CD1c-positive myeloid dendritic cell (primary cell): ENCODE measurements around the gene RGL3.

Experiments used
- DNase-seq: peaks from one replicate; pipeline ENCODE4 v3.0.0-alpha.2; 2016; ENCODE audit errors: extremely low spot score

RGL3 gene

DNA sequence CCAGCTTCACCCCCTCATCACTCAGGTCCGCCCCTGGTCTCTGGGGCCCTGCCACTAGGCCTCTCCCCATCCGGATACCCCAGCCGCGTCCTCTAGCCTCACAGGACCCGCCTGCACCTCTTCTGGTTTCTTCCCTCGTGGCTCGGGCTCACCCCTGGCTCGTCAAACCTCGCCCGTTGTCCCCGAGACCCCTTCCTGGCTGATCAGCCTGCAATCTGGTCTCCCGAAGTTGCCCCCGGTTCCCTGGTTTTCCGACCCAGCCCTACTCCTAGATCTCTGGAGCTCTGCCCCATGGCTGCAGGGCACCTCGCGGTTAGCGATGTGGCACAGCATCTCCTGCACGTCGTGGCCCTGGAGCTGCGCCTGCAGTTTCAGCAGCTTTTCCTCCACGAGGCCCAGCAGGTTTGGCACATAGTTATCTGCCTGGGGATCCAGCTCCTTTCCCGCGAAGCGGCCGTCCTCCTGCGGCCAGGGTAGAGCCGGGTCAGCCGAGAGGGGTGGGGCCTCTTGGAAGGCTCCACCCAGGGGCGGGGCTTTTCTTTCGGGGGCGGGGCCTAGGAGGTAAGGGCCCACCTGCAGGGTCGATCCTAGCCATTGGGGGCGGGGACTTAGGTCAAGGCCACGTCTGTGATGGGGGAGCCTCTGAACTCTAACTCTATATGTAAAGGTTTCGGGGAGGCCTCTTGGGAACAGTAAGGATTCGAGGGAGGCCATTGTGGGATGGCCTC is 2.4 kb upstream of the RGL3 start:
- DNase-seq, result peak; percentile 31

DNA sequence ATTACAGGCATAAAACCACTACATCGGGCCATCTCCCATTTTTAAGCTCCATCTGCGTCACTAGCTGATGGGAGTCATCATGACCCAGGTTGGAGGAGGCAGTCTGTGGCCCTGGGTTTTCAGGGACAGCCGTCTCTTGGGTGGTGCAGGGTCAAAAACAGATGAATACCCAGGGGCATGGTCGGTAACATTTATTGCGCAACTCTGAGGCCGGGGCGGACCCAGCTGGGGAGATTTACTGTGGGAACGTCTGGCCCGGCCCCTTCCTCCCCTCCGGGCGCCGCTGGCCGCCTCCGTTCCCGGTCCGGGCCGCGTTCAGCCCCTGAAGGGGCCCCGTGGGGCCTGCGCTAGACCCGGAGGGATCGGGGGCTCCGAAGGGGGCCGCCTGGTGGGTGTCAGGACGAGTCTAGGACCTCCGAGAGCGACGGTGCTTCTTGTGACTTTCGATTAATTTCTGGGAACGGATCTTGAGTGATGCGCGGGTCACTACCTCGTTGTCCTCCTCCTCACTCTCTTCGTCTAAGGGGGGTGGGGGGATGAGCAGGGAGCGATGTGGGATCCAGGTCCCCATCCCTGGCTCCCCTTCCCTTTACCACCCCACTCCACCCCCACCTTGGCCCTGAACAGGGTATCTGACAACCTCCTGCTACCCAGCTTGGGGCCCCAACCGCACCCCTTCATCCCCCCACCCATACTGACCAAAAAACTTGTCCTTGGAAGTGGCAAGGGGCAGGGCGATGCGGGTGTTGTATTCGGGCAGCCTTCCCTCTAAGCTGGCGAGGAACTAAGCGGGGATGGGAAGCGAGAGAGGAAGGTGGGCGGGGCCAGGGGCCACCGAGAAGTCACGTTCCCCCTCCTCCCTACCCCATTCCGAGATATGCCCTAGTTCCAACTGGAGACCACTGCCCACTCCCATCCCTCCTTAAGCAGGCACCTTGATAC is 1.6 kb upstream of the RGL3 start:
- peak; percentile 40 for DNase-seq

DNA sequence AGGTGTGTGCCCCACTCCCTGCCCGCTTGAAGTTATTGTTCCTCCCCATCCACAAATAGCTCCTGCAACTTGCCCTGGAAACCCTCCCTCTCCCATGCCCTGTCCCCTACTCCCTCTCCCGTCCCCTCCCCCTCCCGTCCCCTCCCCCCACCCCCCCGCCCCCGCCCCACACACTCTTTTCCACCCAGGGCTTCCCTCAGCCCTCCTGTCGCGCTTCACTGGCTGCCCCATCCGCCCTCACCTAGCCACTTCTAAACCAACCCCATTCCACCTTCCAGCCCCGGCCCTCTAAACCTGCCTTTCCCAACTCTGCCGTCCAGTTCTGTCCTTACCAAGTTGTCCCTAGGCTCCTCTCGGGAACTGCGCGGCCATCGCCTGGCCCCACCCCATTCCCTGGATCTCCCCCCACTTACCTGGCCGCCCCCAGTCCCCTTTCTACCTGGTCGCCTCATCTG is 993 bp downstream of the RGL3 start:
- no peak for DNase-seq

GRCh38 chr19:11416346-11417052 is 2.6 kb downstream of the RGL3 start:
- no peak for DNase-seq

DNA sequence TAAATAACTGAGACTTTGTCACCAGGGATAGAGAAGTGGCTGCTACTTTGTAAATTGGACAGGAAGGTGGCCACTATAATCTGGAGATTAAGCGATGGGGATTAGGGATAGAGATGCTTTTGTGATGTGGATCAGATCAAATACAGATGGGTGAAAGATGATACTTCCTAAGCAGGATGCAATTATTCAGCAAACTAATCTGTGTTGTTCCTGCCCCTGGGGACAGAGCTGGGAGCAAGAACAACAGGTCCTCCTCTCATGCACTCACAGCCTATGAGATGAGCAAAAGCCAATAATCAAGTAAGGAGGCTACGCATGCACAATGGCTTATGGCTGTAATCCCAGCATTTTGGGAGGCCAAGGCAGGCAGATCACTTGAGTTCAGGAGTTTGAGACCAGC is 4.6 kb downstream of the RGL3 start:
- DNase-seq, result no peak

- DNase-seq, result no peak
Observed at GRCh38 chr19:11410682-11411081, 8.4 kb downstream of the RGL3 start.

GRCh38 chr19:11408591-11408990 is 10.5 kb downstream of the RGL3 start:
- no peak for DNase-seq

DNA sequence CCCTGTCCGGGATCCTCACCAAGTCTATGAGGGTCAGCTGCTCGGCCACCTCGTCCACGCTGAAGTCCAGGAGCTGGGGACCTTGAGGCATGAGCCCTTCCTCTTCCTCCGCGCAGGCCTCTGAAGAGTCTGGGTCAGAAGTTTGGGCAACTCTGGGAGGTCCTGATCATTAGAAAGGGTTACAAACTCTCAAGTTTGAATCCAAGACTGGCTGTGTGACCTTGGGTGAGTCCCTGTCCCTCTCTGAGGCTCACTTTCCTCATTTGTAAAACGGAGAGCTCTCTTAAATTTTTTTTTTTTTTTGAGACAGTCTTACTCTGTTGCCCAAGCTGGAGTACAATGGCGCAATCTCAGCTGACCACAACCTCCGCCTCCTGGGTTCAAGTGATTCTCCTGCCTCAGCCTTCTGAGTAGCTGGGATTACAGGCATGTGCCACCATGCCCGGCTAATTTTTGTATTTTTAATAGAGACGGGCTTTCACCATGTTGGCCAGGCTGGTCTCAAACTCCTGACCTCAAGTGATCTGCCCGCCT is 12.3 kb downstream of the RGL3 start:
- DNase-seq, result peak; percentile 15

GRCh38 chr19:11405846-11406643 is 13.1 kb downstream of the RGL3 start:
- DNase-seq, result no peak

DNA sequence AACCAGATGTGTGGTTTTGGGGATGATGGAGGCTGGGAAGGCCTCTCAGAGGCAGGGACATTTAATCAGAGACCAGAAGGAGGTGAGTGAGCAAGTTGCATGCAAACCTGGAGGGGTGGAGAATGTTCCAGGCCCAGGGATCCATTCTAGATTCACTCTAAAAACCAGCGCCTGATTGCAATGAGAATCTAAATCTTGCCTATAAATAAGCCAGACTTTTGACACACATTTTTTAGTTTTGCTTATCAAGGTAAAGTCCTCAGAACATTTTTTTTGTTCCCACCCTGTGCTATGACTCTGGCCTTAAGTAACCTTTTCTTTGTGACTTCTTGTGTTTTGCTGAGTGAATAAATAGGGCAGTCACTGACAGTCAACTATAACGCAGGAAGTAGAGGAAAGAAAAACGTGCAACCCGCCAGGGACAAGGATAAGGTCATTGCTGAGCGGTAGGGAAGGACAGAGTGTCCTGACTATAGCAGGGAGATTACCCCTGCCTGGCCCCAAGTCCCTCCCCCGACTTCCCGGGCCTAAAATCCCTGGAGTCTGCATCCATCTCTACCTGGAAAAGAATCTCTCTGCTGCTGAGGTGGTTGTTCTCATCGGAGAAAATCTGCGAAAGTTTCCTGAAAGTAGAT is 14.4 kb downstream of the RGL3 start:
- no peak for DNase-seq

GRCh38 chr19:11401808-11402543 is 17.1 kb downstream of the RGL3 start:
- DNase-seq, result no peak

GRCh38 chr19:11400798-11401197 is 18.3 kb downstream of the RGL3 start:
- DNase-seq, result no peak

DNA sequence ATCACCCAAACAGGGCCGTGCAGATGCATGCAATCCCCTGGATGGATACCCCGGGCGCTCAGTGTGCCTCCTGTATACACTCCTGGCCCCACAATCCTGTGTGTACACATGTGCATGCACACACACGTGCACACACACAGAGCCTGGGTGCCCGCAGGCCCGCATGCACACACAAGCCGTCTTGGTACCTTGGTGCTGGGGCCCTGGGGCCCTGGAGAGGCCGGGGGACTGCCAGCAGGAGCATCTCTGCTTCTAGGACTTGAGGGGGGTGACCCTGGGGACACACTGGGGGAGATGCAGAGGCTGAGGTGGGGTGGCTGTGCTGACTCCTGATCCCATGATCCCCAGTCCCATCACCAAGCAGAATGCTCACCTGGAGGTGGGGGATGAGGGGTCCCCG is 19.4 kb downstream of the RGL3 start:
- no peak for DNase-seq

GRCh38 chr19:11397089-11397610 is 22.0 kb downstream of the RGL3 start:
- no peak for DNase-seq

GRCh38 chr19:11390933-11391680 is 28.0 kb downstream of the RGL3 start:
- no peak for DNase-seq

DNA sequence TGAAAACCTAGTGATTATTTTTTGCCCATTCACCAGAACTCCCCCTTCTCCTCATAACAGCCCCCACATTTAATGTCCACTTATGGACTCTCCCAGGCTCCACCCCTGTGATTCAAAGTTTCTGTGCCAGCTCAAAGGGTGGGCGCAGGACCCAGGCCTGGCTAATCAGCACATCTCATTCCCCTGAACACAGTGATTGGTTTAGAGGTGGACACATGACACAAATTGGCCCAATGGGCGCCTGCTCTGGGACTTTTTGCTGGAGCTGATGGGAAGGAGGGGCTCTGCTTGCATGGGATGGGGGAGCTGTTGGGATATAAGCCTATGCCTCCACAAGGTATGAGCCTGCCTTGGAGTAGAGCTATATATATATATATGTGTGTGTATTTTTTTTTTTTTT is 28.8 kb downstream of the RGL3 start:
- DNase-seq, result no peak

DNA sequence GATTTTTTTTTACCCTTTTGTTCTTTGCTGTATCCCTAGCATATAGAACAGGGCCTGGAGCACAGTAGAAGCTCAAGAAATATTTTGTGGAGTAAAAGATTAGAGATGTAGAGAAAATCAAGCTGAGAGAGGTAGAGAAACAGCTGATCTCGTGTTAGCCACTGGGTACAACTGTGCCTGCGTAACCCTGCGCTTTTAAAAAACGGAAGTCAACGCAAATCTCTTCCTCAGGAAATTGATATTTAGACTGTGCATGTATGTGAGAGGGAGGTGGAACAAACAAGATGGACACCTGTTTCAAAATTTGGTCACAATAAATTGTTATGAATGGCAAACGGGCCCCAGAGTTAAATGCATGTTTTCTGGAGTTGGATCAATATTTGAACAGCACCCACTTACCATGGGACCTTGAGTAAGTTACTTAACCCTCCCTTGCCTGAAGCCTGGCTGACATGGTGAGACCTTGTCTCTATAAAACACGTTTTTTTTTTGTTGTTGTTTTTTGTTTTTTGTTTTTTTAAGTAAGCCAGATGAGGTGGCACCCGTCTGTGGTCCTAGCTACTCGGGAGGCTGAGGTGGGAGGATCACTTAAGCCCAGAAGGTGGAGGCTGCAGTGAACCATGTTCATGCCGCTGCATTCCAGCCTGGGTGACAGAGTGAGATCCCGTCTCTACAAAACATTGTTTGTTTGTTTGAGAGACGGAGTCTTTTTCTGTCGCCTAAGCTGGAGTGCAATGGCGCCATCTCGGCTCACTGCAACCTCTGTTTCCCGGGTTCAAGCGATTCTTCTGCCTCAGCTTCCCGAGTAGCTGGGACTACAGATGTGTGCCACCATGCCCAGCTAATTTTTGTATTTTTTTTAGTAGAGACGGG is 31.7 kb downstream of the RGL3 start:
- peak; percentile 63 for DNase-seq

DNA sequence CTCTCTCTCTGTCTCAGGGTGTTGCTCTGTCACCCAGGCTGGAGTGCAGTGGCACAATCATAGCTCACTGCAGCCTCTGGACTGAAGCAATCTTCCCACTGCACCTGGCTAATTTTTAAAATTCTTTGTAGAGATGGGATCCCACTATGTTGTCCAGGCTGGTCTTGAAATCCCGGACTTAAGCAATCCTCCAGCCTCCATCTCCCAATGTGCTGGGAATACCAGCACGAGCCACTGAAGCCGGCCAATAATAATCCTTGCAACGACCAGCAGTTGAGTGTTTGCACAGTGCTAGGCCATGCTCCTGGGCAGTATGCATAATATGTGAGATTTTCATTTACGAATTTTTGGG is 34.4 kb downstream of the RGL3 start:
- DNase-seq, result no peak
